Stimulated activated CD8-positive, alpha-beta memory T cell treated with anti-CD3 and anti-CD28 coated beads, Interleukin-4, amount 100 ng/mL, for 4 hours (primary cell): Measurements from ENCODE around the gene SPANXA1.
"Not testable (repeated sequence)": the region's sequence is repeated elsewhere in the genome, so short reads cannot be mapped to it uniquely, and the experiment has no call there.

Experiments
- DNase-seq, 2 donors: peaks; one replicate each; pipeline ENCODE4 v3.0.0-alpha.2; 2020; ENCODE audit warnings: low read depth in 2 of 2, low spot score in 1 of 2

The SPANXA1 gene

GRCh38 chrX:141584638-141585037 lies at the start of gene SPANXA1:
Gene SPANXA1, minus strand, starts transcription at chrX:141584738. Its CDS starts 60 bp downstream, at chrX:141584678.
- not testable (repeated sequence) for DNase-seq

- DNase-seq = no peak
Observed at GRCh38 chrX:141632124-141632523, 47.6 kb upstream of the SPANXA1 start.

GRCh38 chrX:141619336-141619735 lies 34.8 kb upstream of the SPANXA1 start:
- no peak for DNase-seq

- DNase-seq = no peak
Observed at GRCh38 chrX:141609111-141609510, 24.6 kb upstream of the SPANXA1 start.

- DNase-seq = not testable (repeated sequence)
Observed at GRCh38 chrX:141589408-141589807, 4.9 kb upstream of the SPANXA1 start, which contains the start of gene SPANXA2. Gene SPANXA2, plus strand, starts transcription at chrX:141589708. Its CDS starts 60 bp downstream, at chrX:141589768.

GRCh38 chrX:141542551-141542950 lies 42.0 kb downstream of the SPANXA1 start:
- not testable (repeated sequence) for DNase-seq
